ENCODE data around the gene CACNA1E. TPM values are rescaled to one million over a fixed set of nuclear protein-coding genes. Genes with fewer than 3 reads are reported as not detected.

The CACNA1E gene
- total RNA-seq, 1 donor from 2014 or later, result 0.24 TPM

DNA sequence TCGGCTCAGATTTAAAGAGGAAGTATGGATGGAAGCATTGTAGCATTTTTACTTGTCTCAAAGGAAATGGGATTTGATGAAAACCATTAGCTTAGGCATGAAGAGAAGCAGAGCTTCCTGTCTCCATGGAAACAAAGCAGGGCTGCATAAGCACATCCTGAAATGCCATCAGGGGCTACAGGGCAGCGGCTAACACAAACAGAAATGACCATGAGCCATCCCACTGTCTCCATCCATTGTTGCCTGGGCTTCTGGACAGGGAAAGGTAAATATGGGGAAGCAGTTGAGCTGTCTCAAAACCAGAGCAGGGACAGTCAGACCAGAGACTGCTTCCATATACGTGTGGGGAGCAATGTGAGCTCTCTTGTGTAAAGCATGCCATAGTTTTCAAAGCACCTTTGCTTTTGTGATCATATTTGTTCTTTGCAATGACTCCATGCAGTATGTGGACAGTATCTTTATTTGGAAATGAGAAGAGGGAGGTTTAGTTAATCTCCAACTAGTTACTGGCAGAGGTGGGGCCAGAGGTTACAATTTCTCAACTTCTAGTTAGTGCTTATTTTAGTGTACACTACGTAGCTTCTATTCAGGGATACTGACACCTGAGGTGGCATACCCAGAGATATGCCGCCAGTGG is 176.1 kb downstream of the CACNA1E start:
- intact Hi-C loops (cut with DNase I), result no loop called here
- no peak for DNase-seq (ENCODE audit: low spot score)

DNA sequence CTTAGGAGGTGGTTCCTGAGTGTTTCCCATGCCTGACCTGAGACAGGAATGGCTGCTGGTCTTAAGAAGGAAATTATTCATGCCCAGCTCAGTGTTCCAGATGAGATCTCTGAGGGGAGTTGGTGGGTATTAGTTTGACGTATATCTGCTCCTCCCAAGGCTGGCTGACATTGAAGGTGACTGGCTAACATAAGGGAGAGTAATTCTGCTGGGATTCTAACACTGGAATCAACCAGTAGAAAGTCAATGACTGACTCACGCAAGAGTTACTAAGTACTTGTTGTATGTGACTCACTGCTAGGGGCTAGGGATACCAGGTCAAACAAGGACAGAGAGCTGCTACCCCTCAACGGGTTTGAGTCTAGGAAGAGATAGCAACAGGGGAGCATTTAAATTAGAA is 177.3 kb downstream of the CACNA1E start:
- intact Hi-C loops (cut with DNase I), result no loop called here
- DNase-seq (ENCODE audit: low spot score), result no peak

DNA sequence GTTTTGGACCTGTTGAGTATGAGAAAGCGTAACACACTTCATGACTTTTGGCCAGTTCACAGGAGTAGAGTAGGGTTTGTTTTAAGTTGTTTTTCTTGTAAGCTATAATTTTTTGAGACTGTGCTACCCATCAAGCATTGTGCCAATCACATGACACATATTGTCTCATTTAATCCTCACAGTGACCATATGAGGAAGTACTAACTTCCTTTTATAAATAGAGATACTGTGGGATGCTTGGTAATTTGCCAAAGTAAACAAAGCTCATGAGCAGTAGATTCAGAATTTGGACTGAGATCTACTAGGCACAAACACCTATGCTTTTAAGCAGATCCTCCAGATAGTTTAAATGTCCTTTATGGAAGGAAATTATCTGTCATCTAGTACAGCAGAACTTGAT is 178.3 kb downstream of the CACNA1E start:
- intact Hi-C loops (cut with DNase I), result no loop called here
- DNase-seq (ENCODE audit: low spot score), result no peak

DNA sequence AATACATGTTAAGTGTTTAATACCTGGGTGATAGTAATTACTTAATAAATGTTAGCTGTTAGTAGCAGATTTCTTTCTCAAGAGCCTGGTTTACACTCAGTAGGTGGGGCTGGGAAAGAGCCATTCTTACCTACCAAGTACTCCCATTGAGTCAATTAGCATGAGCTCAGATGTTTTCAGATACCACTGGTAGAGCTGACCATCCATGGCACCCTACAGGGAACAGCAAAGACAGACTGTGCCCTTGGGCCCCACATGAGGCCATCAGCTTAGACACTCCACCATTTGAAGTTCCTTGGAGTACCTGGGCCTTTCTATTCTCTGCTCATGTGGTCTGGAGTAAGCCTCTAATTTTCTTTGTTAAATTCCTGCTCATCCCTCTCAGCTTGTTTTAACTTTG is 179.3 kb downstream of the CACNA1E start:
- no peak for DNase-seq (ENCODE audit: low spot score)
- intact Hi-C loops (cut with DNase I), result no loop called here

GRCh38 chr1:181664543-181664942 is 181.2 kb downstream of the CACNA1E start:
- no peak for DNase-seq (ENCODE audit: low spot score)
- intact Hi-C loops (cut with DNase I), result no loop called here

DNA sequence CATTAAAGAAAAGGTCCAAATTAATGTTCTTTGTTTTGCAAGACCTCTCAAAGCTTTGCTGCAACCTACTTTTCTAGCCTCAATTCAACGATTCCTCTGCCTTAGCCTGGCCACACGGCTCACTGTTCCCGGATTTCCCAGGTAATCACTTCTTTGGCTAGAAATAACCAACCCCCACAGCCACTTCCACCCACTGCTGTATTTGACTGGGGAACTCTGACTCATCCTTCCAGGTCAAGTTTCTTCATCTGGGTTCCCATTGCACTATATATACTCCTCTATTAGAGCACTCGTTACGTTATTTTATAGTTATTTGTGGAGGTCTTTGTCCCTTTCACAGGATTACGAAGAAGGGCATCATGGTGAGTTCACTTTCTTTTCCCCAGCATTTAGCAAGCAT is 185.9 kb downstream of the CACNA1E start:
- DNase-seq (ENCODE audit: low spot score), result no peak
- intact Hi-C loops (cut with DNase I), result no loop called here

DNA sequence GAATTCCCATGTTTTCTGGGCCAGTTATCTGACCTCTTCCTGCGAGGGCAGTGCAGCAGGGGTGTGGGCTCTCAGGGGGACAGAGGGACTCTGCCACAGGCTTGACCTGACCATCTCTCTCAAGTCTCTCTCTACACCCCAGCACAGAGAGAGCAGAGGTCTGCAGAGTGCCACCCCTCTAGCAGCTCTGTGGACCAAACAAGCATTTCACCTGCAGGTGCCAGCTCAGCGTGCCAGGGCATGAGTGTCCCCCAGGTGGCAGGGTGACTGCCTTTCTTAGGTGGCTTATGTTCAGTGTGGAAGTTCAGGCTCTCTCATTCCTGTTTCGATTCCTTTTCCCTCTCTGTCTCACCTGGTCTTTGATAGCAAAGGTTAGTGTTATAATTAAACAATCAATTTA is 191.3 kb downstream of the CACNA1E start:
- DNase-seq (ENCODE audit: low spot score), result no peak
- intact Hi-C loops (cut with DNase I), result no loop called here

GRCh38 chr1:181675091-181675917 is 192.0 kb downstream of the CACNA1E start:
- intact Hi-C loops (cut with DNase I), result no loop called here

DNA sequence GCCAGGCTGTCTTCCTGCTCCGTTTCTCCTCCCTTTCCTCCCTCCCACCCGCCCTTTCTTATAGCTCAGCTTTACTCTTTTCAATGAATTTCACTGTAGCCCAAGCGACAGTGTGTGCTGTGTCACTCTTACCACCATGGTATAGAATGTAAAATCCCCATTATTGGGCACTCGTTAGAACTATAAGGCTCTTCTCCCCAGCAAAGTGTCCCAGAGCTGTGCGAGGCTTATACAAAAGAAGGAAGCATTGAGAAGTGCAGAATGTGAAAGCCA is 192.5 kb downstream of the CACNA1E start:
- DNase-seq (ENCODE audit: low spot score), result no peak
- intact Hi-C loops (cut with DNase I), result loop anchor here (2.0 kb wide), 1 partner anchor 193 kb away; the partner anchor contains the start of gene CACNA1E

More at GRCh38 chr1:181675091-181675917, 192.0 kb downstream of the CACNA1E start:
- DNase-seq (ENCODE audit: low spot score), result no peak

DNA sequence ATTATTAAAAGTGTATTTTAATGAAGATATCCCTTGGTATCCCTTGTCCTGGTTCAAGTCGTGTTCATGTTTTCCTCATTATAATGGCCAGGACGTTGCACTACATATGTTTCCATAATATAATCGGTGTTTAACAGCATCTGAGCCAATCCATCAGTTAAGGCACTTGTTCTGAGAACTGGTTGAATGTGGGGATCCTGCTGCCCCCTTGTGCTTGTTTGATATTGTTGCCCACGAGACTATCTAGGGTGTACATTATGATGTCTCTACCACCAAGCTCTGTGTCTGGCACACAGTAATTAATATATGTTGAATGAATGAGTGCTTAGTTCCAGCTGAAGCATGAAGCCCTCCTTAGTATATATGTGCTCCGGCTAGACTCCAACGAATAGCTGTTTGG is 193.0 kb downstream of the CACNA1E start:
- DNase-seq (ENCODE audit: low spot score), result no peak
- intact Hi-C loops (cut with DNase I), result loop anchor here (2.0 kb wide), 1 partner anchor 193 kb away; the partner anchor contains the start of gene CACNA1E

- intact Hi-C loops (cut with DNase I), result no loop called here
- DNase-seq (ENCODE audit: low spot score), result no peak
These were observed 197.0 kb downstream of the CACNA1E start for GRCh38 chr1:181680332-181680731.

DNA sequence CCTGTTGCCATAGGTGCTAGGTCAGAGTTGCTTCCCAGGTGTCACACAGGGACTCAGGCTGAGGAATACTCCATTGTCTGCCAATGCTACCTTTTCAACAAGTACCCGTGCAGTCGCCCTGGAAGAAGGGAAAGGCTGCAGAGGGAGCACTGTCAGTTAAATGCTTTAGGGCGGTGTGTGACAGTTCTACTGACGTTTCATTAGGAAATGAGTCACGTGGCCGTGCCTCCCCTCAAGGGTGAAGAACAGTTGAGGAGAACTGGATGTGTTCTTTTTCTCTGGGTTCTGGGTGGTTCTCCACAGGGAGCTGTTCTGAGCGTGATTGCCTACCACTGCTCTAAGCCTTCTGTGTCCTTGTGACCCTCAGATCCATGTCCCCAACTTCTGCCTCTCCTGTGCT is 197.6 kb downstream of the CACNA1E start:
- no peak for DNase-seq (ENCODE audit: low spot score)
- intact Hi-C loops (cut with DNase I), result no loop called here

- intact Hi-C loops (cut with DNase I), result no loop called here
- DNase-seq (ENCODE audit: low spot score), result no peak
These were observed 201.9 kb downstream of the CACNA1E start for GRCh38 chr1:181685211-181685610.

GRCh38 chr1:181701891-181702290 is 218.6 kb downstream of the CACNA1E start:
- intact Hi-C loops (cut with DNase I), result no loop called here
- no peak for DNase-seq (ENCODE audit: low spot score)

DNA sequence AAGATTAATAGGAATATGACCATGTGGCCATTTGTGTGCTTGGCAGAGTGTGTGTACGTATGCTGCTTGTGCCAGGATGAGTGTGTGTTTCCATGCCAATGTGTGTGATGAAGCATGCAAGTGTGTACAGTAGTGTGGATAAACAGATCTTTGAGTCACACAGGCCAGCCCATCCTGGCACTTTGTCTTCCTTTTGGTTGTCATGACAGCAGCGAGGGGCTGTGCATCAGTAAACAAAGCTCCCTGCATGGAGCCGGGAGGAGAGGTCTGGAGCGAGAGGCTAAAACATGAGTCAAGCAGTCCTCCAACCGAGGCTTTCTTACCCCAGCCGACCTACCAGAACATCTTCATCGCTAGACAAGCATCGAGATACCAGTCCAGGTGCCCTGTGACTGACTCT is 221.2 kb downstream of the CACNA1E start:
- intact Hi-C loops (cut with DNase I), result no loop called here
- DNase-seq (ENCODE audit: low spot score), result no peak

- intact Hi-C loops (cut with DNase I), result no loop called here
- DNase-seq (ENCODE audit: low spot score), result no peak
These were observed 228.5 kb downstream of the CACNA1E start for GRCh38 chr1:181711820-181712219.

DNA sequence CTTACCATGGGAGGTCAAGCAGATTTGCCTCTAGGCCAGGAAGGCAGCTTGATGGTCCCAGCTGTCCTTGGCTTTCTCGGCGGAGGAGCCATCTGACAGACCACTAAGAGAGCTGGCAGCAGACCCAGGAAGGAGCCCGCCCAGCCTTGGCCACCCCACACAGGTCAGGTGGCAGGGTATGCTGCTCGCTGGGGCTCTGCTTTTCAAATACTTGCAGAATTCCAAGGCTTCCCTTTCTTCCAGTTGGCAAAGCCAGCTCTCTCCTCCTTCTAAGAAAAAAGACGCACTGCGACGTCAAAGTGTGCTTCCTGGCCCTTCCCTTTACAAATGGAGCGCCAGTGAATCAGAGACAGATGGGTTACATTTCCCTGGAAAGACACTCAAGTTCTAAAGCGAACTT is 229.4 kb downstream of the CACNA1E start:
- intact Hi-C loops (cut with DNase I), result no loop called here

GRCh38 chr1:181714428-181714827 is 231.1 kb downstream of the CACNA1E start:
- intact Hi-C loops (cut with DNase I), result no loop called here

More for the DNA sequence above, 229.4 kb downstream of the CACNA1E start:
- no peak for DNase-seq (ENCODE audit: low spot score)

GRCh38 chr1:181718034-181718433 is 234.7 kb downstream of the CACNA1E start:
- DNase-seq (ENCODE audit: low spot score), result no peak
- intact Hi-C loops (cut with DNase I), result no loop called here

More at GRCh38 chr1:181714428-181714827, 231.1 kb downstream of the CACNA1E start:
- DNase-seq (ENCODE audit: low spot score), result no peak

DNA sequence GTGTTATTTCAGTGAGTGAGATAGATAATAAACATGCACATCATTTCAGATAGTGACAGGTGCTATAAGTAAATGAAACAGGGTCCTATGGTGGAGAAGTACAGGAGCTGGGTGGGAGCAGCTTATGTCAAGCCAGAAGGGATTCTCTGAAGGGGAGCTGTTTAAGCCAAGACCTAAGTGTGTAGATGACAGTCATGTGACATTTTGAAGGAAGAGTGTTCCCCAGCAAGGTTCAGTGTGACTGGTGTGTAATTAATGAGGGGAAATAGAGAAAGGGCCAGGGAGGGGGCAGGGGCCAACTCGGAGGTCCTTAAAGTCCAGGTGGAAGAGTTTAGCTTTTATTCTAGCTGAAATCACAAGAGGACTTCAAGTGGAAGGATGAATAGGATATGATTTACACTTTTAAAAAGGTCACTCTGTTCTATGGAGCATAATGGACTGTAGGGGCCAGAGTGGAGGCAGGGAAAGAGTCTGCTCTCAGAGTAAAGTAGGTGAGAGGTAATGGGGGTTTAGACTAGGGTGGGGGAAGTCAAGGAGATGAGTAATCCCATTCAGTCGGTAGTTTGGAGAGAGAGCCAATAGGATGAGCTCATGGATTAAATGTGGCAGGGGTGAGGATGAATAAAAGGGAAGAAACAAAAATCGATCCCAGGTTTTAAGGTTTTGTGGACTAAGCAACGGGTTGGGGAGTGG is 243.1 kb downstream of the CACNA1E start:
- DNase-seq (ENCODE audit: low spot score), result no peak
- intact Hi-C loops (cut with DNase I), result no loop called here

DNA sequence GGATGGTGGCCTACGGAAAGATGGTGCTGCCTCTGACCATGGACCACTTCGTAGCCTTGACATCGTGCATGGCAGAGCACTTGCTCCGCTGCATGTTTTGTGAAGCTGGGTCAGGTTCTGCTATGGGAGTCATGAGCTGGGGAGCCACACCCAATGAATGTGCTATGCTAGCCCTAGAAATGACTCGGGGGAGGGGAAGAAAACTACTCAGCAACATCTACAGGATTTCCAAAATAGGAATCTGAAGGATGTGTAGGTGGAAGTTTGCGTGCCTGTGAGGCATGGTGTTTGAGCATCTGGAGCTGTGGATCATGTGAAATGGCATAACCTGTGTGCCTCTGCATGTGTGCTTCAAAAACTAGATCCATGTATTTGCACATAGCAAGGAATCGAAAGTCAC is 247.3 kb downstream of the CACNA1E start:
- intact Hi-C loops (cut with DNase I), result no loop called here
- no peak for DNase-seq (ENCODE audit: low spot score)

Measured in cardiac septum (tissue), 1 donor.